HCT116 (cell line): ENCODE data around the gene SC5D. TPM values are rescaled to one million over a fixed set of nuclear protein-coding genes. Genes with fewer than 3 reads are reported as not detected.
A peak's percentile ranks its signal among the peaks of the same experiment; 100 is the strongest.

ENCODE experiments used
- ATAC-seq: fragments of 200-7000 bp; cut with Tn5 transposase; 2 replicates; pipeline ENCODE4 v1.9.1; 2020; ENCODE audit warnings: mild to moderate bottlenecking, moderate library complexity
- BruUV-seq: library from RNA; stranded (reverse); fragments of 400-500 nt; replicated peaks from 2 replicates; lab custom pipeline; 2021; lab: Mats Ljungman, UMichigan
- CTCF ChIA-PET: fragments of 300-600 bp; sonication (Branson Sonifier 250); formaldehyde crosslinking; loops from one replicate; lab custom pipeline; 2021; ENCODE audit warnings: antibody characterized with exemption; lab: Charles Lee
- POLR2A ChIA-PET: fragments of 300-600, 350-600 bp; sonication (Branson Sonifier 250); formaldehyde crosslinking; loops from one replicate; lab custom pipeline; 2021; ENCODE audit warnings: antibody characterized with exemption; lab: Charles Lee
- RAD21 ChIA-PET, 2 experiments: fragments of 300-600 bp; sonication (Branson Sonifier 250); formaldehyde crosslinking; loops; one replicate each; lab custom pipeline; 2023; ENCODE audit warnings: low total read pairs in 2 of 2; ENCODE audit not compliant: uncharacterized antibody in 2 of 2, unreplicated experiment in 2 of 2, low non-redundant PET in 1 of 2; lab: Charles Lee
- DNase-seq: peaks from one replicate; pipeline ENCODE4 v3.0.0-alpha.2; 2010; ENCODE audit warnings: low read depth, low spot score
- H2AFZ ChIP-seq: fragments of 200-600 bp; shearing (Covaris generic), sonication (generic); 2 replicates; pipeline ENCODE4 v1.6.1; 2017; ENCODE audit warnings: low read depth, mixed run types, mixed read lengths, antibody characterized with exemption, low read length; ENCODE audit not compliant: poor library complexity, severe bottlenecking
- H3K27ac ChIP-seq: 2 replicates; pipeline ENCODE4 v1.5.1; 2012; ENCODE audit warnings: low read depth, low read length
- H3K27me3 ChIP-seq: fragments of 200-600 bp; sonication (generic); 2 replicates; pipeline ENCODE4 v1.6.1; 2016; ENCODE audit warnings: mixed run types, low read length, mixed read lengths; ENCODE audit not compliant: insufficient read depth
- H3K36me3 ChIP-seq, 2 experiments: fragments of 200-500 bp in 1 of 2; fragments of 200-600 bp in 1 of 2; sonication (Bioruptor generic) in 1 of 2; sonication (generic) in 1 of 2; 2 replicates each; pipeline versions ENCODE4 v1.5.1 to v1.6.1; 2014 to 2016; ENCODE audit warnings: low read length in 2 of 2, inconsistent platforms in 1 of 2, mixed read lengths in 1 of 2, mixed run types in 1 of 2; ENCODE audit not compliant: insufficient read depth in 2 of 2, control insufficient read depth in 1 of 2
- H3K4me1 ChIP-seq, 2 experiments: fragments of 200-600 bp in 1 of 2; sonication (generic) in 1 of 2; 2 replicates each; pipeline versions ENCODE4 v1.5.1 to v1.6.1; 2012 to 2017; ENCODE audit warnings: low read length in 2 of 2, inconsistent platforms in 1 of 2, mild to moderate bottlenecking in 1 of 2, mixed read lengths in 1 of 2, mixed run types in 1 of 2, moderate library complexity in 1 of 2; ENCODE audit not compliant: insufficient read depth in 2 of 2, control insufficient read depth in 1 of 2
- H3K4me2 ChIP-seq: fragments of 200-600 bp; sonication (generic); 2 replicates; pipeline ENCODE4 v1.6.1; 2017; ENCODE audit warnings: mixed run types, low read length, mixed read lengths
- H3K4me3 ChIP-seq, 2 experiments: fragments of 200-600 bp in 1 of 2; sonication (generic) in 1 of 2; replicated peaks in 1 of 2; 2 replicates each; pipeline ENCODE4 v1.5.1; 2011 to 2016; ENCODE audit warnings: low read length in 2 of 2, control low read depth in 1 of 2, low read depth in 1 of 2, mild to moderate bottlenecking in 1 of 2, mixed read lengths in 1 of 2, mixed run types in 1 of 2
- H3K79me2 ChIP-seq: fragments of 200-600 bp; sonication (generic); 2 replicates; pipeline ENCODE4 v1.6.1; 2017; ENCODE audit warnings: mild to moderate bottlenecking, mixed run types, low read length, moderate library complexity, mixed read lengths; ENCODE audit not compliant: insufficient read depth
- H3K9ac ChIP-seq: fragments of 200-600 bp; sonication (generic); 2 replicates; pipeline ENCODE4 v1.6.1; 2016; ENCODE audit warnings: low read length, mixed read lengths
- H3K9me2 ChIP-seq: fragments of 200-600 bp; sonication (generic), shearing (Covaris generic); 2 replicates; pipeline ENCODE4 v1.6.1; 2017; ENCODE audit warnings: mixed run types, mild to moderate bottlenecking, moderate library complexity; ENCODE audit not compliant: insufficient read depth
- H3K9me3 ChIP-seq, 2 experiments: fragments of 200-500 bp in 1 of 2; fragments of 200-600 bp in 1 of 2; sonication (Bioruptor generic) in 1 of 2; sonication (generic) in 1 of 2; 2 replicates each; pipeline ENCODE4 v1.6.1; 2014 to 2017; ENCODE audit warnings: low read length in 2 of 2, mixed read lengths in 2 of 2, inconsistent platforms in 1 of 2, low read depth in 1 of 2, mild to moderate bottlenecking in 1 of 2, mixed run types in 1 of 2, moderate library complexity in 1 of 2; ENCODE audit not compliant: control insufficient read depth in 1 of 2, insufficient read depth in 1 of 2
- H4K20me1 ChIP-seq: fragments of 200-600 bp; sonication (generic), shearing (Covaris generic); 2 replicates; pipeline ENCODE4 v1.6.1; 2017; ENCODE audit warnings: mixed run types, mild to moderate bottlenecking, moderate library complexity; ENCODE audit not compliant: insufficient read depth
- CTCF ChIP-seq, 3 experiments: fragments of 200-600 bp in 1 of 3; sonication (generic) in 1 of 3; IDR thresholded peaks in 2 of 3; conservative IDR thresholded peaks in 1 of 3; 2 replicates each; pipeline ENCODE4 v1.5.1; 2012 to 2017; ENCODE audit warnings: low read depth in 2 of 3, low read length in 2 of 3, antibody characterized with exemption in 1 of 3, borderline replicate concordance in 1 of 3, control low read depth in 1 of 3, mild to moderate bottlenecking in 1 of 3, mixed read lengths in 1 of 3, mixed run types in 1 of 3, moderate library complexity in 1 of 3; ENCODE audit not compliant: insufficient read depth in 1 of 3
- EGR1 ChIP-seq: IDR thresholded peaks from 2 replicates; pipeline ENCODE4 v1.6.1; 2012; ENCODE audit warnings: low read depth
- RAD21 ChIP-seq: IDR thresholded peaks from 2 replicates; pipeline ENCODE4 v1.6.1; 2012; ENCODE audit warnings: low read depth, mild to moderate bottlenecking
- ZBTB33 ChIP-seq: IDR thresholded peaks from 2 replicates; pipeline ENCODE4 v1.6.1; 2011; ENCODE audit warnings: mild to moderate bottlenecking, low read length, moderate library complexity; ENCODE audit not compliant: insufficient replicate concordance; ENCODE audit errors: extremely low read depth
- intact Hi-C: fragments of 100-400 bp; cut with micrococcal nuclease; formaldehyde crosslinking; loops from 2 replicates; pipeline ENCODE4 v1.10.0; 2022
- total RNA-seq: library from RNA; stranded (reverse); gene quantifications from one replicate; pipeline ENCODE4 v1.2.1, GENCODE V29; 2021; ENCODE audit not compliant: unreplicated experiment

Gene SC5D
- total RNA-seq, 1 experiment from 2014 or later, result 24.1 TPM

GRCh38 chr11:121334973-121335710 is 42.6 kb downstream of the SC5D start:
- Histone ChIP-seq H3K9me3 (no peaks in the 10 kb centered on the region), H3K4me2 (no peak overlapping the region), H3K9me2 (no peaks in the 10 kb centered on the region), H3K36me3 (no peaks in the 10 kb centered on the region), H4K20me1 (no peaks in the 10 kb centered on the region), H3K27me3 (peaks cover 4% of the 10 kb centered on the region), H3K79me2 (no peaks in the 10 kb centered on the region), H3K27ac (no peak overlapping the region), H3K9ac (no peak overlapping the region), H3K4me1 (no peaks in the 10 kb centered on the region), H2AFZ (no peak overlapping the region), H3K4me3 (no peak overlapping the region)
- intact Hi-C loops, result no loop called here
- RAD21 ChIA-PET, result no interaction called here
- no peak for DNase-seq
- CTCF ChIA-PET, result no interaction called here
- POLR2A ChIA-PET, result no interaction called here
- TF ChIP-seq ZBTB33, result no peak
- no peak for TF ChIP-seq EGR1
- TF ChIP-seq CTCF (IDR thresholded peaks at IDR 0.05 in 2 of 3, conservative IDR thresholded peaks at IDR 0.05 in 1 of 3; ENCODE audit: borderline replicate concordance in 1 of 3, insufficient read depth in 1 of 3, low read depth in 2 of 3, low read length in 2 of 3), result peak in 2 of 3 experiments; percentile 30 to 33; a peak in 4 of 6 replicates
- TF ChIP-seq RAD21, result peak; percentile 15; the same call in 1 of the 2 replicates
- no TSS peak for BruUV-seq
- peak; percentile 70; the same call in 1 of the 2 replicates for ATAC-seq
